ENCODE results near the gene DTL. TPM values are rescaled to one million over a fixed set of nuclear protein-coding genes. Genes with fewer than 3 reads are reported as not detected.

The DTL gene
- total RNA-seq, 1 experiment from 2014 or later, result 41.0 TPM

GRCh38 chr1:212104586-212105325 lies 69.2 kb downstream of the DTL start:
- intact Hi-C loops (cut with micrococcal nuclease), result no loop called here
- ChIA-PET POLR2A (no interaction called here), RAD21 (ENCODE audit: low non-redundant PET in 1 of 2, low total read pairs in 2 of 2, uncharacterized antibody in 2 of 2, unreplicated experiment in 2 of 2) (no interaction called here), CTCF (interaction anchor here (0.6 to 1.3 kb wide), 2 partner anchors 261 to 351 kb away, joined by 3 read pairs; no protein-coding TSS in a partner anchor)
- Histone ChIP-seq H3K9ac (ENCODE audit: low read length) (no peak overlapping the region), H3K4me3 (replicated peaks in 1 of 2; ENCODE audit: low read depth in 1 of 2, low read length in 2 of 2) (no peak overlapping the region), H3K79me2 (ENCODE audit: insufficient read depth, low read length) (peaks cover 14% of the 10 kb centered on the region; the same call in 1 of the 2 replicates), H3K36me3 (ENCODE audit: control insufficient read depth in 1 of 2, insufficient read depth in 2 of 2, low read length in 2 of 2) (peaks cover 0 to 14% of the 10 kb centered on the region in 2 experiments; a peak in 1 of 4 replicates), H3K9me2 (ENCODE audit: insufficient read depth) (no peaks in the 10 kb centered on the region), H3K27me3 (ENCODE audit: insufficient read depth, low read length) (no peaks in the 10 kb centered on the region), H3K4me1 (ENCODE audit: control insufficient read depth in 1 of 2, insufficient read depth in 2 of 2, low read length in 2 of 2) (no peaks in the 10 kb centered on the region), H2AFZ (ENCODE audit: low read depth, low read length, poor library complexity, severe bottlenecking) (no peak overlapping the region), H3K9me3 (ENCODE audit: control insufficient read depth in 1 of 2, insufficient read depth in 1 of 2, low read depth in 1 of 2, low read length in 2 of 2) (no peaks in the 10 kb centered on the region), H3K27ac (ENCODE audit: low read depth, low read length) (no peak overlapping the region), H3K4me2 (ENCODE audit: low read length) (no peak overlapping the region), H4K20me1 (ENCODE audit: insufficient read depth) (peaks cover 9% of the 10 kb centered on the region; the same call in 1 of the 2 replicates)
- DNase-seq (ENCODE audit: low read depth, low spot score) (no peak), ATAC-seq (no peak)
- TF ChIP-seq CEBPB (IDR thresholded peaks at IDR 0.05; ENCODE audit: low read depth) (no peak), EZH2phosphoT487 (IDR thresholded peaks at IDR 0.05; ENCODE audit: borderline replicate concordance) (no peak), RAD21 (IDR thresholded peaks at IDR 0.05; ENCODE audit: low read depth) (no peak), YY1 (IDR thresholded peaks at IDR 0.05; ENCODE audit: extremely low read depth, insufficient replicate concordance, low read depth, low read length) (no peak), POLR2AphosphoS5 (IDR thresholded peaks at IDR 0.05; ENCODE audit: low read depth, low read length) (no peak), FOSL1 (IDR thresholded peaks at IDR 0.05; ENCODE audit: low read depth) (no peak), SP1 (IDR thresholded peaks at IDR 0.05; ENCODE audit: low read depth) (no peak), ZNF274 (IDR thresholded peaks at IDR 0.05; ENCODE audit: low read depth, low read length) (no peak), EGR1 (IDR thresholded peaks at IDR 0.05; ENCODE audit: low read depth) (no peak), CBX3 (IDR thresholded peaks at IDR 0.05; ENCODE audit: low read depth) (no peak), EZH2 (IDR thresholded peaks at IDR 0.05) (no peak), SRF (IDR thresholded peaks at IDR 0.05; ENCODE audit: low read depth) (no peak), ZBTB33 (IDR thresholded peaks at IDR 0.05; ENCODE audit: extremely low read depth, insufficient replicate concordance, low read length) (no peak)
- TF ChIP-seq, protein P1, sequence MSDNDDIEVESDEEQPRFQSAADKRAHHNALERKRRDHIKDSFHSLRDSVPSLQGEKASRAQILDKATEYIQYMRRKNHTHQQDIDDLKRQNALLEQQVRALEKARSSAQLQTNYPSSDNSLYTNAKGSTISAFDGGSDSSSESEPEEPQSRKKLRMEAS (IDR thresholded peaks at IDR 0.05), result no peak
- TF ChIP-seq, protein P2, sequence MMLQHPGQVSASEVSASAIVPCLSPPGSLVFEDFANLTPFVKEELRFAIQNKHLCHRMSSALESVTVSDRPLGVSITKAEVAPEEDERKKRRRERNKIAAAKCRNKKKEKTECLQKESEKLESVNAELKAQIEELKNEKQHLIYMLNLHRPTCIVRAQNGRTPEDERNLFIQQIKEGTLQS (IDR thresholded peaks at IDR 0.05), result no peak
- BruUV-seq (replicated peaks), result no TSS peak

Data from HCT116 (cell line).